T-helper 2 cell treated with Interferon-gamma antibody and Interleukin-4, amounts not matched to agents 5 μg/mL and 100 μg/mL, for 36 hours (primary cell): ENCODE results near the gene ADK.

Experiments used
- DNase-seq: peaks from one replicate; pipeline ENCODE4 v3.0.0; 2021; ENCODE audit warnings: low spot score
- H3K27ac Mint-ChIP-seq: one replicate; pipeline ENCODE4 v1.8.0; 2021; ENCODE audit warnings: mild to moderate bottlenecking, mixed read lengths
- H3K27me3 Mint-ChIP-seq: one replicate; pipeline ENCODE4 v1.8.0; 2021; ENCODE audit warnings: low read depth, mixed read lengths
- H3K36me3 Mint-ChIP-seq: one replicate; pipeline ENCODE4 v1.8.0; 2021; ENCODE audit warnings: low read depth, mixed read lengths
- H3K4me1 Mint-ChIP-seq: one replicate; pipeline ENCODE4 v1.8.0; 2021; ENCODE audit warnings: low read depth, mixed read lengths
- H3K4me3 Mint-ChIP-seq: one replicate; pipeline ENCODE4 v1.8.0; 2022; ENCODE audit warnings: mild to moderate bottlenecking, moderate library complexity, mixed read lengths
- H3K9me3 Mint-ChIP-seq: one replicate; pipeline ENCODE4 v1.8.0; 2021; ENCODE audit warnings: mixed read lengths

ADK gene

DNA sequence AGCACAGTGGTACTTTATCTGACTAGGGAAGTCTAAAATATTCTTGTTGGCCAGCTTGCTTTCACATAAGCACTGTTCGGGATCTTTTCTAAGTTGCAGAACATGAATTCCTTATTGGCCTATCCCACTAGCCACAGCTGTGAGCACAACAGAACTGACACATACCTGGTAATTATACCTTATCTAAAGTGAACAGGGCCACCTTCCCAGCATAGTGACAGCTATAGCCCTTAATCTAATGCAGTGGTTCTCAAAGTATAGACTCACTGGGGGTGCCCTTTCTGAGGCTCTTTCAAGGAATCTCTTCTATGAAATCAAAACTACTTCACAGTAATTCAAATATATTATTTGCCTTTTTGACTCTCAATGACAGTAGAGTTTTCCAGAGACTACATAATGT, 490.6 kb downstream of the ADK start:
- Mint-ChIP-seq H3K4me3 (no peak overlapping the region), H3K27ac (no peak overlapping the region), H3K36me3 (peaks cover 10% of the 10 kb centered on the region), H3K27me3 (no peaks in the 10 kb centered on the region), H3K9me3 (peaks cover 12% of the 10 kb centered on the region), H3K4me1 (no peaks in the 10 kb centered on the region)
- no peak for DNase-seq

DNA sequence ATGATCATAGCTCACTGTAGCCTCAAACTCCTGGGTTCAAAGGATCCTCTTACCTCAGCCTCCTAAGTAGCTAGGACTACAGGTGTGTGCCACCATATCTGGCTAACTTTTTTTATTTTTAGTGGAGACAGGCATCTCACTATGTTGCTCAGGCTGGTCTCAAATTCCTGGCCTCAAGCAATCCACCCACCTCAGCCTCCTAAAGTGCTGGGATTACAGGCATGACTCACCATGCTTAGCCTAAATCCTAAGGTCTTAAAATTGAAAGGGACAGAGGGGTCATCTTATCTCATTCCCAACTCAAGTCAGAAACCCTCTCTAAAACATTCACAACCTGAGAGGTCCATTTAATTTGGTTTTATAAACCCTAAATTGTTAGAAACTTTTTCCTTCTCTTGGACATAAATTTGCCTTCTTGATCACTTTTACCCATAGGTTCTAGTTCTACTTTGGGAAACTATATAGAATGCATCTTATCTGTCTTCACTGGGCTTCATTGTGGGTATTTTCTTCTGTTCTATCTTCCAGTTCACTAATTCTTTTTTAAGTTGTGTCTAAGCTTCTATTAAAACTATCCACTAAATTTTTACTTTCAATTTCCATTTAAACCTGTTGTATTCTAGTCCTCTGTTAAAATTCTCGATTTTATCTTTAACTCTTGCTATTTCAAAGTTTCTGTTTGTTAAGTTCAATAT, 492.0 kb downstream of the ADK start:
- no peak for DNase-seq
- H3K4me3 Mint-ChIP-seq: no peak overlapping the region
- H3K36me3 Mint-ChIP-seq: peaks cover 10% of the 10 kb centered on the region
- peaks cover 12% of the 10 kb centered on the region for H3K9me3 Mint-ChIP-seq
- H3K4me1 Mint-ChIP-seq: no peaks in the 10 kb centered on the region
- H3K27ac Mint-ChIP-seq: no peak overlapping the region
- H3K27me3 Mint-ChIP-seq: no peaks in the 10 kb centered on the region

DNA sequence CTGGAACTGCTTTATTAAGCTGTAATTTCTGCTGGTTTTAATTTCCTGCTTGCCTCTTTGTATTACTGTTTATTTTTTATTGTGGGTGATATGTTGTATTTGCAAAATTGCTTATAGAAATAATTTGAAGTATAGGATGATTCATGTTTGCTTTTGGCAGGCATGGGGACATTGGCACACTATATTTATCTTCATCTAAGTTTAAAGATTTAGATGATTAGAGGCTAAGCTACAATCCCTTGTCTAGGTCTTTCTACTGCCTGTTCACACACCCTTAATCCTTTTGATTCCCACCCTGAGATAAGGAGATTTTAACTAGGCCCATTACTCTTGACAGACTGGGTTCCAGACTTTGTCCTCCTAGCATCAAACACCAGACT, 492.6 kb downstream of the ADK start:
- no peak overlapping the region for H3K27ac Mint-ChIP-seq
- no peak overlapping the region for H3K4me3 Mint-ChIP-seq
- DNase-seq: no peak
- H3K27me3 Mint-ChIP-seq: no peaks in the 10 kb centered on the region
- peaks cover 10% of the 10 kb centered on the region for H3K36me3 Mint-ChIP-seq
- no peaks in the 10 kb centered on the region for H3K4me1 Mint-ChIP-seq
- peaks cover 12% of the 10 kb centered on the region for H3K9me3 Mint-ChIP-seq

DNA sequence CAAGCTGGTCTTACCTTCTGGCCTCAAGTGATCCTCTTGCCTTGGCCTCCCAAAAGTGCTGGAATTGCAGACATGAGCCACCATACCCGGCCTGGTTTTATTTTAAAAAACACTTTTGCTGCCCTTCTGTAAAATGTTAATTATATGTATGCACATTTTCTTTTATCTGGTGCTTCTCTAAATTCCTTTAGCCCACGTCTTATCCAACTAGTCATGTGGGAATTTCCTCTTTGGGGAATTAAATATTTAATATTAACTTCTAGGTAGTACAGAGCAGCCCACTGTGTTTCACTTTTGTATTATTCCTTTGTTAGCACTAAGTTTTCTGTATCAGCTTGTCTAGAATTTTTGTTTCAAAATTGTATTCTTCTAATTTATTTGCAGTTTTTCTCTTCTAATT, 493.7 kb downstream of the ADK start:
- Mint-ChIP-seq H3K9me3 (peaks cover 12% of the 10 kb centered on the region), H3K4me1 (no peaks in the 10 kb centered on the region), H3K36me3 (peaks cover 12% of the 10 kb centered on the region), H3K4me3 (no peak overlapping the region), H3K27ac (no peak overlapping the region), H3K27me3 (no peaks in the 10 kb centered on the region)
- no peak for DNase-seq

DNA sequence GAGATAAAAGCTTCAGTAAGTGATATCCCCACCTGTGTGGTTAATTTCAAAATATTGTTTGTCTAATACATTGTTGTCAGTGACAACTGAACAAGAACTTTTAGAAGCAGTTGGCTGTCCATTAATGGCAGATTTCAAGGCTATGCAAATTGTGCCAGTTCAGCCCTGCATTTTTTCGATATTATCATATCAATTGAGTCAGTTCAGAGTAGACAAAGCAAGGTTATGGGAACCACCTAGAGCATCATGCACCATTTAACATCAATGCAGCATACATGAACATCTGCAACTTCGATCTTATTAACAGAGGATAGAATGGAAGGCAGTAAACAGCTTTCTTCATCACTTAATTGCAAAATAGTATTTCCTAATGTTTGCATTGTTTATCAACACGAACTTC, 494.7 kb downstream of the ADK start:
- no peak for DNase-seq

DNA sequence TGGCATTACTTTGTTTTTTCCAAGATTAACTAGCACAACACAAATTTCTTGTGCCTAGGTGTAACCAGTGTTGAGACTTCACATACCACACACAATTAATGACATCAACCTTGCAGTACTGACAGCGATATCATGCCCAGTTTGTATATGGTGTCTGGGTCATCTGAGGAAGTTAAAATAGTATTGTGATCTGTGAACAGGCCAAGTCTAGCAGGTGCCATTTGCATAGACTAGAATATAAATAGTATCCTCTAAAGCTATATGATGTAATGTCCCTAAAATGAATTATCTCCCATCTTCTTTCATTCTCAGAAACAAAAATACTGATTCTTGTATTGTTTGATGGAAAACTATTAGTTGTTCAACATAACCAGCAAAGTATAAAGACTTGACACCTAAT, 499.6 kb downstream of the ADK start:
- H3K27ac Mint-ChIP-seq: no peak overlapping the region
- no peak overlapping the region for H3K4me3 Mint-ChIP-seq
- H3K4me1 Mint-ChIP-seq: peaks cover 7% of the 10 kb centered on the region

More for the DNA sequence above, 494.7 kb downstream of the ADK start:
- Mint-ChIP-seq H3K36me3 (peaks cover 13% of the 10 kb centered on the region), H3K4me1 (peaks cover 2% of the 10 kb centered on the region), H3K27me3 (no peaks in the 10 kb centered on the region), H3K9me3 (peaks cover 12% of the 10 kb centered on the region), H3K4me3 (no peak overlapping the region), H3K27ac (no peak overlapping the region)

DNA sequence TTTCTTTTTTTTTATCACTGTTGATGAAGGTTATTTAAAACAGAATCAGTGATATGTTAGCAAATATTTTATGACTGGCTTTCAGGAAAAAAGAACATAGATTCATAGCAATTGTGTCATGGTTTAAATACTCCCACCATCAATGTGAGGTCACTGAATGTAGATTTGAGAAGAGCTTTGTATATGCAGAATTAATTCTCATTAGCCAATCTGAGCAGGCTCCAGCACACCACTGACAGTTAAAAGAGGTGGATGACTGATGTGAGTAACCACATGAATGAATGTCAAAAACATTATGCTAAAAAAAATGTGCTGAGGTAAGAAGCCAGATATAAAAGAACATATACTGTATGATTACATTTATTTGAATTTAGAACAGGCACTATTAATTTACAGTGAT, 500.5 kb downstream of the ADK start:
- H3K4me3 Mint-ChIP-seq: no peak overlapping the region
- no peaks in the 10 kb centered on the region for H3K9me3 Mint-ChIP-seq
- no peaks in the 10 kb centered on the region for H3K27me3 Mint-ChIP-seq
- DNase-seq: no peak
- H3K4me1 Mint-ChIP-seq: peaks cover 7% of the 10 kb centered on the region
- H3K27ac Mint-ChIP-seq: no peak overlapping the region
- H3K36me3 Mint-ChIP-seq: peaks cover 5% of the 10 kb centered on the region

More for the DNA sequence above, 499.6 kb downstream of the ADK start:
- no peak for DNase-seq
- Mint-ChIP-seq H3K36me3 (peaks cover 5% of the 10 kb centered on the region), H3K27me3 (no peaks in the 10 kb centered on the region), H3K9me3 (no peaks in the 10 kb centered on the region)

DNA sequence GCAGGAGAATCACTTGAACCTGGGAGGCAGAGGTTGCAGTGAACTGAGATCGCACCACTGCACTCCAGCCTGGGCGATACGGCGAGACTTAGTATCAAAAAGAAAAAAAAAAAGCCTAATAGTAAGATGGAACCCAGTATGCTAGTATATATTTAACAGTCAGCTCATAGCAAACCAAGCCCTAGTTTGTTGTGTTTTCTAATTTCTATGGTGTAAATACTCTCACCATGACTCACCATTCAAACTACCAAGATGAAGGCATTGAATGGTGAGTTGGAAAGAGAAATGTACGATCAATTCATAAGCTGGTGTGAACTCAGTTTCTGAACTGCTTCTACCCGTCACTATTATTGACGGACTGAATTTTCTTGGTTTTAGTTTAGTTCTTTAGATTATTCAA, 501.6 kb downstream of the ADK start:
- Mint-ChIP-seq H3K27ac (no peak overlapping the region), H3K9me3 (no peaks in the 10 kb centered on the region), H3K4me1 (peaks cover 7% of the 10 kb centered on the region), H3K4me3 (no peak overlapping the region), H3K36me3 (peaks cover 5% of the 10 kb centered on the region), H3K27me3 (no peaks in the 10 kb centered on the region)
- DNase-seq: no peak

DNA sequence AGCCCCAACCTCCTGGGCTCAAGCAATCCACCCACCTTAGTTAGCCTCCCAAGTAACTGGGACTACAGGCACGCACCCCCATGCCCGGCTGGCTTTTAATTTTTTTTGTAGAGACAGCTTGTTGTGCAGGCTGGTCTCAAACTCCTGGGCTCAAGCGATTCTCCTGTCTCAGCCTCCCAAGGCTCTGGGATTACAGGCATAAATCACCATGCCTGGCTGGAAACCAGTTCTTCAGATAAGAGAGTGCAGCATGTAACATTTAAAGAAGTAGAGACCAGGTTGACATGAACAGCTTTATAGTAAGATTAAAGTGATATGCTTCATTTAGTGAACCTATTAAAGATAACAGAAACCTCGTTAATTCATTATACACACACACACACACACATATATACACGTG, 507.5 kb downstream of the ADK start:
- no peaks in the 10 kb centered on the region for H3K27me3 Mint-ChIP-seq
- no peaks in the 10 kb centered on the region for H3K36me3 Mint-ChIP-seq
- H3K27ac Mint-ChIP-seq: no peak overlapping the region
- H3K9me3 Mint-ChIP-seq: no peaks in the 10 kb centered on the region
- H3K4me1 Mint-ChIP-seq: no peaks in the 10 kb centered on the region
- DNase-seq: no peak
- no peak overlapping the region for H3K4me3 Mint-ChIP-seq

DNA sequence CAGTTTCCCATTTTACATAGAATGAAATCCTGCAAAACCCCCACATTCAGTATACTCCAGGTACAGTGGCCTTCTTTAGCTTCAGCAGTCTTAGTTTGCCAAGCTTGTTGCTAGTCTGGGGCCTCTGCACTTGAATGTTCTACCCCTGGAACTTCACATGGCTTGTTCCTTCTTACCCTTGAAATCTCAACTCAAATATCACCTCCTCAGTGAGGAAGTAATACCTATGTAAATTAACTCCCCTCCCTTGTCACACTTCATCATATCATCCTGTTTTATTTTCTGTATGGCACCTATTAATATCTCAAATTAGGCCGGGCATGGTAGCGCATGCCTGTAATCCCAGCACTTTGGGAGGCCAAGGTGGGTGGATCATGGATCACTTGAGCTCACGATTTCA, 511.6 kb downstream of the ADK start:
- no peak overlapping the region for H3K27ac Mint-ChIP-seq
- no peaks in the 10 kb centered on the region for H3K4me1 Mint-ChIP-seq

DNA sequence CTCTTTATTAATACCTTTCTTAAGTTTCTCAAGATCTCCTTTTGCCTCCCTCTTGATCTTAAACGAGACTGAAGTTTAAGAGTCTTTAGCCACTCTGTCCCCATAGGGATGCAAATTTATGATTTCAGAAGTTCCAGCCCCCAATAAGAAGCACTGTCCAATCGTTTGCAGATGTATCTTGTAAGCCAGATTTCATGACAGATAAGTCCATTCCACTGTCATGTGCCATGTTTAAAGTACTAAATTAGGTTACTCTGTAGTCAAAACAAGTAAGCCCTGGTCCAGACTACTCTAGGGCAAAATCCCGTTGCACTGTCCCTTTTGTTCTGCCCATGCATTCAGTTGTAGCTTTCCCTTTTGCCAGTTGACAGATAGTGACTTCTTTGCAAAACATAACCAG, 518.2 kb downstream of the ADK start:
- Mint-ChIP-seq H3K27ac (no peak overlapping the region), H3K9me3 (peaks cover 17% of the 10 kb centered on the region), H3K27me3 (no peaks in the 10 kb centered on the region), H3K4me3 (no peak overlapping the region), H3K36me3 (peaks cover 25% of the 10 kb centered on the region), H3K4me1 (no peaks in the 10 kb centered on the region)
- no peak for DNase-seq

More for the DNA sequence above, 511.6 kb downstream of the ADK start:
- Mint-ChIP-seq H3K36me3 (no peaks in the 10 kb centered on the region), H3K9me3 (no peaks in the 10 kb centered on the region), H3K27me3 (no peaks in the 10 kb centered on the region), H3K4me3 (no peak overlapping the region)
- DNase-seq: no peak

DNA sequence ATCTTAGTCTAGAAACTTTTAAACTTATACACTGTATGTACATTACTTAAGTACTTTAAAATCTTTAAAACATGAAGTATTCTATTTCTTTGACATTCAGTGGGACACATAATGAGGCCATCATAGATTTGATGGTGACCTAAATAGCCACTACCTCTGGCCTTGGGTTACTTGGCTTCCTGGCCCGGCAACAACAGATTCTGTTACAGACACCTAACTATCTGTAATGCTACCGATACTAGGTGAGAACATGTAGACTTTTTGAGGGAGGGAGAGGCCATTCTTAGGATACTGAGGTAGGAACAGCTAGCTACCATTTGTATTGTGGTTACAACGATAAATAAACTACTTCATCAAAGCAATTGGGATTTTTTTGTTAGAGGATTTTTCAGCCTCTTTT, 520.7 kb downstream of the ADK start:
- Mint-ChIP-seq H3K4me1 (peaks cover 2% of the 10 kb centered on the region), H3K9me3 (peaks cover 20% of the 10 kb centered on the region), H3K4me3 (no peak overlapping the region), H3K27me3 (no peaks in the 10 kb centered on the region), H3K36me3 (peaks cover 35% of the 10 kb centered on the region), H3K27ac (no peak overlapping the region)
- no peak for DNase-seq

DNA sequence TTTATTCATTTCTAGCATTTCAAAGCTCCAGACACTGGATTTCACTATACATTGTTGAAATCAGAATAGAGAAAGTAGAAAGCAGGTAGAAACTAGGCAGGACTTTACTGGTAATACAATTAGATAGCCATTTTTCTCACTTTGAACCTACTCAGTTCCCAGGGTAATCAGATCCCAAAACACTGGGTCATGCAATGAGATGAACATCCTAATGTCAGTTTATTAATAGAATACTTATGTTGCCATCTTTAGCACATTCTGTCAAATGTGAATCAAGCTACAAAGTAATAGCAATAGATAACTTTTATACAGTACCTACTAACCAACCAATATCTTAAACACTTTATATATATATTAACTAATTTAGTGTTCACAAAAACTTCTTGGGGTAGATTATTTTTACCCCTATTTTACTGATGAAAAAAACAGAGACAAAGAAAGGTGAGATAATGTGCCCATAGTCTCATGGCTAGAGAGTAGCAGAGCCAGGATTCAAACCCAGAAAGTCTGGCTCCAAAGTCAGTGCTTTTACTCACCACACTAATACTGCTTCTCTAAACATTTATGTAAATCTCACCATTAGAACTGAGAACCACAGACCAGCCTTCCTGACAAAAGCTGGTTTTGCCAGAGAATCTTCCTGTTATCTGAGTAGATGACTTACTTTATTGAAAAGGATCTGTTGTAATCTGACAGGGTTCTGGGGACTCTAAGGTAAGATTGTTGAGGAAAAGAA, 521.6 kb downstream of the ADK start:
- H3K4me1 Mint-ChIP-seq: peaks cover 6% of the 10 kb centered on the region
- H3K36me3 Mint-ChIP-seq: peaks cover 40% of the 10 kb centered on the region
- H3K4me3 Mint-ChIP-seq: no peak overlapping the region
- peaks cover 20% of the 10 kb centered on the region for H3K9me3 Mint-ChIP-seq
- no peak for DNase-seq
- no peaks in the 10 kb centered on the region for H3K27me3 Mint-ChIP-seq
- H3K27ac Mint-ChIP-seq: no peak overlapping the region

DNA sequence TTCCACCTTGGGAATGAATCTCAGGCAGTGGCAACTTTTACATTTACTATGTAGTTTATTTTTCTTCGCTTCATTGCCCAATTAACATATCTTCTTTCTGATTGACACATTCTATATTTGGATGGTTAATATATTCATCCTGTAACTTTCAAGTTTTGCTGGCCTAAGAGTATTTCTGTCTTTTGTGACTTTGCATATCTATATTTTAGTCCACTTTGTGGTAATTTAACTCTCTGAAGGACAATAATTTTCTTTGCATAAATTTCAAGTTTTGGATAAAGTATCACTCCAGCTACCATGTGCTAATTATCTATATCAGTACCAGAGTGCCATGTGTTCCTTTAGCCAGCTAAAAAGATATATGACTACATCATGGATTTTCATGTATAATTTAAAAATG, 523.9 kb downstream of the ADK start:
- peaks cover 40% of the 10 kb centered on the region for H3K36me3 Mint-ChIP-seq
- no peak for DNase-seq
- no peaks in the 10 kb centered on the region for H3K27me3 Mint-ChIP-seq
- H3K9me3 Mint-ChIP-seq: peaks cover 20% of the 10 kb centered on the region
- no peak overlapping the region for H3K4me3 Mint-ChIP-seq
- no peak overlapping the region for H3K27ac Mint-ChIP-seq
- peaks cover 11% of the 10 kb centered on the region for H3K4me1 Mint-ChIP-seq

DNA sequence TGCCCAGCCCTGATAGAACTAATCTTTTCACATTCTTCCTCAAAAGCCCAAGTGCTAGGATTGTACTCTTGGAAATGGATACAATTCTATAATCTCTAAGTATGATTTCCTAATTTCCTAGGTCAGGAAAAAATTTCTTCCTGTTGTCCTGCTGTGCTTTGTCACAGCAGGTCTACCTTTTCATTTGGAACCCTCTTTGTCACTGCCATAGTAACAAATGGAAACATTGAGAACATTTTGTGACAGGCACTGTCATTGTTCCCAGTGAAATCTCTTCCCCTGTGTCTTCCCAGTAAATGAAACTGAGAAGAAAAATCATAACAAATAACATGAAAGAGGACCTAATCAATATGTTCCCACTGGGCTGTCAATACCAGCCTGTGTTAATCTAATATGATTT, 524.5 kb downstream of the ADK start:
- no peaks in the 10 kb centered on the region for H3K27me3 Mint-ChIP-seq
- peaks cover 11% of the 10 kb centered on the region for H3K4me1 Mint-ChIP-seq
- no peak for DNase-seq
- H3K36me3 Mint-ChIP-seq: peaks cover 40% of the 10 kb centered on the region
- H3K4me3 Mint-ChIP-seq: no peak overlapping the region
- no peak overlapping the region for H3K27ac Mint-ChIP-seq
- H3K9me3 Mint-ChIP-seq: peaks cover 20% of the 10 kb centered on the region
